K562 (cell line): ENCODE results near the gene SLC22A23. TPM values are rescaled to one million over a fixed set of nuclear protein-coding genes. Genes with fewer than 3 reads are reported as not detected.

Source experiments
- ARNT ChIP-seq, 2 experiments: fragments of 450-650 bp; IDR thresholded peaks; 2 replicates each; pipeline ENCODE4 v1.6.1; 2016; ENCODE audit warnings: mild to moderate bottlenecking in 1 of 2
- ATF7 ChIP-seq: fragments of 450-650 bp; IDR thresholded peaks from 2 replicates; pipeline ENCODE4 v1.7.1; 2014; ENCODE audit warnings: mild to moderate bottlenecking, moderate library complexity
- BACH1 ChIP-seq: fragments of 200-800 bp; sonication (Bioruptor generic); IDR thresholded peaks from 2 replicates; pipeline ENCODE4 v1.6.1; 2016; ENCODE audit warnings: missing genetic modification characterization, missing compliant biosample characterization
- C11orf30 ChIP-seq: fragments of 450-650 bp; IDR thresholded peaks from 2 replicates; pipeline ENCODE4 v1.6.1; 2016; ENCODE audit warnings: low read depth, mild to moderate bottlenecking
- CAMTA2 ChIP-seq: fragments of 250-450 bp; sonication (Bioruptor Pico); conservative IDR thresholded peaks from 2 replicates; pipeline ENCODE4 v1.5.1; 2022
- CREBBP ChIP-seq: IDR thresholded peaks from one replicate; pipeline ENCODE4 v1.6.1; 2012; ENCODE audit warnings: low read depth, mild to moderate bottlenecking, control low read depth, inconsistent platforms, low read length
- CSDE1 ChIP-seq, 2 experiments: fragments of 450-650 bp; IDR thresholded peaks; 2 replicates each; pipeline ENCODE4 v1.6.1; 2016; ENCODE audit warnings: mild to moderate bottlenecking in 1 of 2
- CXXC5 ChIP-seq: fragments of 250-450 bp; sonication (Bioruptor Pico); IDR thresholded peaks from 2 replicates; pipeline ENCODE4 v1.8.0; 2022; ENCODE audit warnings: inconsistent platforms, mild to moderate bottlenecking, moderate library complexity
- E2F1 ChIP-seq: sonication (generic); formaldehyde crosslinking; IDR thresholded peaks from 2 replicates; pipeline ENCODE4 v1.8.1; 2023; ENCODE audit warnings: mild to moderate bottlenecking, missing genetic modification reagents, moderate library complexity
- HCFC1 ChIP-seq: IDR thresholded peaks from 2 replicates; pipeline ENCODE4 v1.6.1; 2012; ENCODE audit warnings: low read depth, low read length, improper control_type of control experiment
- ILK ChIP-seq: fragments of 450-650 bp; IDR thresholded peaks from 2 replicates; pipeline ENCODE4 v1.6.1; 2016; ENCODE audit warnings: missing genetic modification characterization, low read depth, mild to moderate bottlenecking, missing compliant biosample characterization, moderate library complexity, borderline replicate concordance
- IRF2 ChIP-seq: sonication (generic); formaldehyde crosslinking; IDR thresholded peaks from 2 replicates; pipeline ENCODE4 v1.8.1; 2022; ENCODE audit warnings: mild to moderate bottlenecking, missing genetic modification reagents
- MCM7 ChIP-seq, 2 experiments: fragments of 450-650 bp; IDR thresholded peaks; 2 replicates each; pipeline ENCODE4 v1.6.1; 2016 to 2018
- PRMT5 ChIP-seq: sonication (generic); formaldehyde crosslinking; IDR thresholded peaks from 2 replicates; pipeline ENCODE4 v1.5.0; 2020; ENCODE audit warnings: missing genetic modification reagents
- RAD21 ChIP-seq, 2 experiments: fragments of 250-450 bp in 1 of 2; fragments of 450-650 bp in 1 of 2; sonication (Bioruptor Pico) in 1 of 2; formaldehyde crosslinking in 1 of 2; IDR thresholded peaks in 1 of 2; conservative IDR thresholded peaks in 1 of 2; 2 replicates each; pipeline versions ENCODE4 v1.4.0 to v1.8.0; 2020 to 2022; ENCODE audit warnings: mild to moderate bottlenecking in 2 of 2, moderate library complexity in 1 of 2
- RBM25 ChIP-seq: fragments of 200-400 bp; formaldehyde crosslinking; IDR thresholded peaks from 2 replicates; pipeline ENCODE4 v1.6.1; 2018; ENCODE audit warnings: low read length, low read depth, moderate library complexity; ENCODE audit not compliant: severe bottlenecking
- SMAD2 ChIP-seq: fragments of 150-350 bp; IDR thresholded peaks from 2 replicates; pipeline ENCODE4 v1.6.1; 2014; ENCODE audit warnings: low read depth, mild to moderate bottlenecking, low read length
- SMARCE1 ChIP-seq: fragments of 450-650 bp; IDR thresholded peaks from 2 replicates; pipeline ENCODE4 v1.7.1; 2016; ENCODE audit warnings: mild to moderate bottlenecking
- SPI1 ChIP-seq: IDR thresholded peaks from 2 replicates; pipeline ENCODE4 v1.6.1; 2011; ENCODE audit warnings: low read depth, low read length, control low read depth, borderline replicate concordance
- ZBTB1 ChIP-seq: sonication (generic); formaldehyde crosslinking; IDR thresholded peaks from 2 replicates; pipeline ENCODE4 v1.8.1; 2023; ENCODE audit warnings: missing genetic modification reagents, low read depth, mild to moderate bottlenecking, borderline replicate concordance
- ZHX1 ChIP-seq: fragments of 150-350 bp; conservative IDR thresholded peaks from 2 replicates; pipeline ENCODE4 v1.6.1; 2014; ENCODE audit warnings: low read length
- ZNF316 ChIP-seq: fragments of 450-650 bp; IDR thresholded peaks from 2 replicates; pipeline ENCODE4 v1.6.1; 2016
- ZNF507 ChIP-seq: conservative IDR thresholded peaks from 2 replicates; pipeline ENCODE4 v1.6.1; 2017; ENCODE audit warnings: missing genetic modification characterization, missing compliant biosample characterization
- ZNF583 ChIP-seq: fragments of 250-450 bp; sonication (Bioruptor Pico); IDR thresholded peaks from 2 replicates; pipeline ENCODE4 v1.4.0; 2020
- polyA plus RNA-seq, 8 experiments: library from polyadenylated mRNA; depleted of rRNA in 4 of 8; stranded (reverse) in 5 of 8; unstranded in 3 of 8; fragments of >200 nt; fragmentation: Nextera tagmentation in 2 of 8; fragmentation: Illumina TruSeq in 1 of 8; extraction: Ambion mirVana in 2 of 8; extraction: Trizol in 1 of 8; gene quantifications; 2 replicates each; pipeline versions ENCODE4 v1.2.1 to v1.2.3, GENCODE V29; 2011 to 2014; ENCODE audit warnings: inconsistent platforms in 1 of 8, missing spikeins in 1 of 8
- total RNA-seq, 7 experiments: library from RNA; depleted of rRNA in 6 of 7; stranded (reverse); fragments of >200 nt in 6 of 7; fragmentation: Illumina TruSeq in 2 of 7; extraction: Trizol in 2 of 7; gene quantifications; 2 replicates each; pipeline versions ENCODE4 v1.2.1 to v1.2.3, GENCODE V29; 2011 to 2021; ENCODE audit warnings: low replicate concordance in 1 of 7
- TF ChIP-seq, protein P1 (sequence below): fragments of 250-450 bp; sonication (Bioruptor Pico); IDR thresholded peaks from 2 replicates; pipeline ENCODE4 v1.8.0; 2022; ENCODE audit warnings: moderate library complexity, mild to moderate bottlenecking, inconsistent platforms

Gene SLC22A23
- total and polyA plus RNA-seq, 9 of the 15 experiments (the other 6 are each of a cell fraction or from before 2014, with no cell fraction given), result 0.30 to 8.7 (median 2.5) TPM

DNA sequence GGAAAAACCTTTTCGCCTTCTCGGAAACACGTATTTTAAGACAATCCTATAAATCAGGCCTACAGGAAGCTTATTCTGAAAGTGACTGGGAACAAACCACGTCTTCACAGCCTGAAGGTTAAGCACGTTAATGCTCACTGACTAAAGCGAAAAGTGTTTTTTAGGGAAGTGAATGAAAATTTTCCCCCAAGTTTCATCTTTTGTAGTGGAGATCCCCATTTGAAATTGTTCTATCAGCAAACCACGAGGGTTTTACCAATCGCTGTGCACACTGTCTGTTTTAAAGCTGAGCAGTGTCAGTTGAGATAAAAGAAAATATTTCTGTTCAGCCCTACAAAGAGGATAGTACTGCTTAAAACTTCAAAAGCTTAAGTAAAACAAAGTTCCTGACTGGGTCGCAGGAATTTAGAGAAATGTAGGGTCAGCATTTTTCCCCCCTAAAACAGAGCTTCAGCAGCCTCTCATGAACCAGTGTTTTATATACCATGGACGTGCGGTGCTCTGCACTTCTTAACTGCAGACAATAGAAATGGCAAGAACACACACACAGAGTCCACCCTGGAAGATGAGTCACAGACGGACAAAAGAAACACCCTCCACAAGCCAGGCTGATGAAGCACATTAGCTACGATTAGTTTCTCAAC lies 34.9 kb downstream of the SLC22A23 start (continued):
- no peak for TF ChIP-seq ZNF583 (CRISPR knock-in tag)
- no peak for TF ChIP-seq ZNF507 (tag)
- no peak for TF ChIP-seq BACH1 (tag)
- TF ChIP-seq, protein P1, sequence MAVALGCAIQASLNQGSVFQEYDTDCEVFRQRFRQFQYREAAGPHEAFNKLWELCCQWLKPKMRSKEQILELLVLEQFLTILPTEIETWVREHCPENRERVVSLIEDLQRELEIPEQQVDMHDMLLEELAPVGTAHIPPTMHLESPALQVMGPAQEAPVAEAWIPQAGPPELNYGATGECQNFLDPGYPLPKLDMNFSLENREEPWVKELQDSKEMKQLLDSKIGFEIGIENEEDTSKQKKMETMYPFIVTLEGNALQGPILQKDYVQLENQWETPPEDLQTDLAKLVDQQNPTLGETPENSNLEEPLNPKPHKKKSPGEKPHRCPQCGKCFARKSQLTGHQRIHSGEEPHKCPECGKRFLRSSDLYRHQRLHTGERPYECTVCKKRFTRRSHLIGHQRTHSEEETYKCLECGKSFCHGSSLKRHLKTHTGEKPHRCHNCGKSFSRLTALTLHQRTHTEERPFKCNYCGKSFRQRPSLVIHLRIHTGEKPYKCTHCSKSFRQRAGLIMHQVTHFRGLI (CRISPR knock-in tag), result no peak
- TF ChIP-seq RBM25, result no peak
- TF ChIP-seq SPI1, result peak; percentile 68
- no peak for TF ChIP-seq IRF2 (CRISPR knock-in tag)
- TF ChIP-seq ZHX1, result no peak
- TF ChIP-seq ARNT (IDR thresholded peaks at IDR 0.05), result no peak
- 0 out of 2 replicates have a peak, but pooled peaks have one; percentile 12 for TF ChIP-seq CXXC5 (CRISPR knock-in tag)
- no peak for TF ChIP-seq CAMTA2 (CRISPR knock-in tag)
- no peak for TF ChIP-seq E2F1 (CRISPR knock-in tag)
- TF ChIP-seq RAD21 (CRISPR knock-in tag; conservative IDR thresholded peaks at IDR 0.05 in 1 of 2, IDR thresholded peaks at IDR 0.05 in 1 of 2), result no peak
- no peak for TF ChIP-seq PRMT5 (CRISPR knock-in tag)
- TF ChIP-seq C11orf30, result peak; percentile 92
- no peak for TF ChIP-seq HCFC1
- no peak for TF ChIP-seq SMAD2
- no peak for TF ChIP-seq CSDE1 (IDR thresholded peaks at IDR 0.05)
- TF ChIP-seq MCM7 (IDR thresholded peaks at IDR 0.05), result no peak
- no peak for TF ChIP-seq ZBTB1
- TF ChIP-seq ATF7, result no peak
- TF ChIP-seq ZNF316, result peak; percentile 96
- TF ChIP-seq ILK, result no peak
- peak; percentile 56; the same call in 1 of the 2 replicates for TF ChIP-seq SMARCE1
- TF ChIP-seq CREBBP, result no peak
